CD14-positive monocyte (primary cell): ENCODE measurements around the gene PAAF1. TPM values are rescaled to one million over a fixed set of nuclear protein-coding genes. Genes with fewer than 3 reads are reported as not detected.

Experiments
- DNase-seq, 3 donors: peaks; one replicate each; pipeline ENCODE4 v3.0.0-alpha.2; 2011 to 2022
- H2AFZ ChIP-seq: 2 replicates; pipeline ENCODE4 v1.6.0; 2012; ENCODE audit warnings: mild to moderate bottlenecking, low read depth, low read length, inconsistent platforms; ENCODE audit not compliant: insufficient read depth, poor library complexity, severe bottlenecking
- H3K27ac ChIP-seq, 2 donors: 1 replicate in 1 of 2; 2 replicates in 1 of 2; pipeline ENCODE4 v1.5.1; 2012 to 2013; ENCODE audit warnings: low read length in 2 of 2, control low read depth in 1 of 2, inconsistent platforms in 1 of 2, low read depth in 1 of 2, mild to moderate bottlenecking in 1 of 2
- H3K27me3 ChIP-seq, 2 donors: one replicate each; pipeline versions ENCODE4 v1.6.0 to v1.6.1; 2011 to 2013; ENCODE audit warnings: low read length in 2 of 2; ENCODE audit not compliant: control insufficient read depth in 2 of 2, insufficient read depth in 2 of 2
- H3K36me3 ChIP-seq, 2 donors: replicated peaks in 1 of 2; 1 replicate in 1 of 2; 2 replicates in 1 of 2; pipeline versions ENCODE4 v1.5.1 to v1.6.1; 2012 to 2013; ENCODE audit warnings: low read length in 2 of 2, control low read depth in 1 of 2, inconsistent platforms in 1 of 2, mild to moderate bottlenecking in 1 of 2; ENCODE audit not compliant: insufficient read depth in 2 of 2, control insufficient read depth in 1 of 2
- H3K4me1 ChIP-seq, 2 donors: 1 replicate in 1 of 2; 2 replicates in 1 of 2; pipeline versions ENCODE4 v1.5.1 to v1.6.1; 2012 to 2013; ENCODE audit warnings: low read length in 2 of 2, control low read depth in 1 of 2, inconsistent platforms in 1 of 2, mild to moderate bottlenecking in 1 of 2, moderate library complexity in 1 of 2; ENCODE audit not compliant: insufficient read depth in 2 of 2, control insufficient read depth in 1 of 2
- H3K4me2 ChIP-seq: replicated peaks from 2 replicates; pipeline ENCODE3; 2012; ENCODE audit warnings: low read length, moderate library complexity, mild to moderate bottlenecking; ENCODE audit not compliant: poor library complexity, severe bottlenecking; ENCODE audit errors: extremely low read depth
- H3K4me3 ChIP-seq, 3 experiments: fragments of 200-600 bp in 1 of 3; sonication (generic) in 1 of 3; replicated peaks in 1 of 3; 1 replicate in 2 of 3; 2 replicates in 1 of 3; pipeline ENCODE4 v1.5.1; 2011 to 2013; ENCODE audit warnings: low read length in 3 of 3, mild to moderate bottlenecking in 3 of 3, control low read depth in 2 of 3, low read depth in 2 of 3, inconsistent platforms in 1 of 3, moderate library complexity in 1 of 3
- H3K79me2 ChIP-seq: 2 replicates; pipeline ENCODE4 v1.6.0; 2012; ENCODE audit warnings: mild to moderate bottlenecking, control low read depth, inconsistent platforms, low read length, moderate library complexity; ENCODE audit not compliant: insufficient read depth
- H3K9ac ChIP-seq: 2 replicates; pipeline ENCODE4 v1.6.0; 2017; ENCODE audit warnings: low read length, mild to moderate bottlenecking; ENCODE audit not compliant: insufficient read depth, poor library complexity, severe bottlenecking
- H3K9me3 ChIP-seq, 2 donors: replicated peaks in 1 of 2; 1 replicate in 1 of 2; 2 replicates in 1 of 2; pipeline versions ENCODE4 v1.5.1 to v1.6.1; 2012 to 2013; ENCODE audit warnings: low read length in 2 of 2, control low read depth in 1 of 2; ENCODE audit not compliant: control insufficient read depth in 1 of 2, insufficient read depth in 1 of 2
- H4K20me1 ChIP-seq: 2 replicates; pipeline ENCODE4 v1.6.0; 2012; ENCODE audit warnings: mild to moderate bottlenecking, low read length, control low read depth, moderate library complexity; ENCODE audit not compliant: insufficient read depth
- H3K27ac Mint-ChIP-seq, 7 donors: one replicate each; pipeline ENCODE4 v1.8.0; 2020; ENCODE audit warnings: mild to moderate bottlenecking in 7 of 7, mixed read lengths in 7 of 7, moderate library complexity in 6 of 7, inconsistent platforms in 2 of 7
- H3K27me3 Mint-ChIP-seq, 3 donors: one replicate each; pipeline ENCODE4 v1.8.0; 2021 to 2022; ENCODE audit warnings: low read depth in 3 of 3, mild to moderate bottlenecking in 3 of 3, mixed read lengths in 3 of 3, moderate library complexity in 3 of 3, inconsistent platforms in 1 of 3
- H3K36me3 Mint-ChIP-seq, 2 donors: one replicate each; pipeline ENCODE4 v1.8.0; 2020; ENCODE audit warnings: mixed read lengths in 2 of 2, inconsistent platforms in 1 of 2, mild to moderate bottlenecking in 1 of 2
- H3K4me1 Mint-ChIP-seq: one replicate; pipeline ENCODE4 v1.8.0; 2020; ENCODE audit warnings: mild to moderate bottlenecking, mixed read lengths
- H3K4me3 Mint-ChIP-seq, 2 donors: one replicate each; pipeline ENCODE4 v1.8.0; 2020; ENCODE audit warnings: mild to moderate bottlenecking in 2 of 2, mixed read lengths in 2 of 2, moderate library complexity in 1 of 2
- H3K9me3 Mint-ChIP-seq, 7 donors: one replicate each; pipeline ENCODE4 v1.8.0; 2020 to 2022; ENCODE audit warnings: mixed read lengths in 7 of 7, mild to moderate bottlenecking in 6 of 7, moderate library complexity in 6 of 7, inconsistent platforms in 2 of 7
- CTCF ChIP-seq: fragments of 200-600 bp; IDR thresholded peaks from one replicate; pipeline ENCODE4 v1.8.0; 2022; ENCODE audit warnings: antibody characterized with exemption, mild to moderate bottlenecking
- WGBS: methylation state at CpG from one replicate; pipeline ENCODE4 v1.1.5; 2013; ENCODE audit warnings: missing lambda C conversion rate; ENCODE audit not compliant: insufficient coverage; 5-methylcytosine and 5-hydroxymethylcytosine counted together
- intact Hi-C, 2 donors: fragments of 100-400 bp; cut with micrococcal nuclease; formaldehyde crosslinking; loops; one replicate each; pipeline versions ENCODE4 v1.15.0 to v1.15.1; 2023
- polyA plus RNA-seq, 3 donors: library from polyadenylated mRNA; depleted of rRNA in 1 of 3; unstranded in 2 of 3; stranded (reverse) in 1 of 3; fragments of 300-500 nt in 2 of 3; fragments of >200 nt in 1 of 3; fragmentation: Illumina TruSeq in 2 of 3; gene quantifications; 1 replicate in 2 of 3; 2 replicates in 1 of 3; pipeline ENCODE4 v1.2.3, GENCODE V29; 2012 to 2021

Gene PAAF1
- polyA plus RNA-seq, 3 donors: 12.0 to 13.7 (median 12.9) TPM

GRCh38 chr11:73889019-73889418 is 12.2 kb downstream of the PAAF1 start:
- no peaks in the 10 kb centered on the region for H3K4me1 Mint-ChIP-seq
- H3K27me3 Mint-ChIP-seq: no peaks in the 10 kb centered on the region
- no peaks in the 10 kb centered on the region for H3K79me2 ChIP-seq
- no peaks in the 10 kb centered on the region for H3K9me3 ChIP-seq
- no peak overlapping the region for H3K4me2 ChIP-seq
- intact Hi-C loops: no loop called here
- H3K27me3 ChIP-seq: no peaks in the 10 kb centered on the region
- DNase-seq: no peak
- TF ChIP-seq CTCF: no peak
- no peak overlapping the region for H3K9ac ChIP-seq
- peaks cover 41 to 53% of the 10 kb centered on the region in 2 donors for H3K36me3 ChIP-seq
- no peaks in the 10 kb centered on the region for H3K4me1 ChIP-seq
- H3K9me3 Mint-ChIP-seq: peaks cover 0 to 1% (median 0%) of the 10 kb centered on the region in 7 donors
- H3K27ac Mint-ChIP-seq: no peak overlapping the region
- no CpG with 5 or more reads among the region's 1 CpG for WGBS
- H4K20me1 ChIP-seq: no peaks in the 10 kb centered on the region
- no peak overlapping the region for H3K4me3 ChIP-seq
- peaks cover 32 to 35% of the 10 kb centered on the region in 2 donors for H3K36me3 Mint-ChIP-seq
- no peak overlapping the region for H3K4me3 Mint-ChIP-seq
- no peak overlapping the region for H2AFZ ChIP-seq
- H3K27ac ChIP-seq: no peak overlapping the region

- peaks cover 33 to 38% of the 10 kb centered on the region in 2 donors for H3K36me3 Mint-ChIP-seq
- H3K4me1 ChIP-seq: no peaks in the 10 kb centered on the region
- H3K4me2 ChIP-seq: no peak overlapping the region
- no peak overlapping the region for H2AFZ ChIP-seq
- no peak overlapping the region for H3K4me3 Mint-ChIP-seq
- H3K27ac ChIP-seq: no peak overlapping the region
- H3K27me3 ChIP-seq: no peaks in the 10 kb centered on the region
- peaks cover 0 to 1% (median 0%) of the 10 kb centered on the region in 7 donors for H3K9me3 Mint-ChIP-seq
- no peaks in the 10 kb centered on the region for H3K9me3 ChIP-seq
- H3K27ac Mint-ChIP-seq: no peak overlapping the region
- H3K9ac ChIP-seq: no peak overlapping the region
- no peaks in the 10 kb centered on the region for H4K20me1 ChIP-seq
- 100% methylated on average over 1 of the region's 1 CpG for WGBS
- no peaks in the 10 kb centered on the region for H3K27me3 Mint-ChIP-seq
- H3K4me3 ChIP-seq: no peak overlapping the region
- H3K36me3 ChIP-seq: peaks cover 42 to 54% of the 10 kb centered on the region in 2 donors
- no peaks in the 10 kb centered on the region for H3K4me1 Mint-ChIP-seq
- intact Hi-C loops: no loop called here
- no peaks in the 10 kb centered on the region for H3K79me2 ChIP-seq
- DNase-seq: no peak
- no peak for TF ChIP-seq CTCF
These were observed 12.7 kb downstream of the PAAF1 start for GRCh38 chr11:73889536-73889935.
